ENCODE results near the gene KLK11.

Gene KLK11

DNA sequence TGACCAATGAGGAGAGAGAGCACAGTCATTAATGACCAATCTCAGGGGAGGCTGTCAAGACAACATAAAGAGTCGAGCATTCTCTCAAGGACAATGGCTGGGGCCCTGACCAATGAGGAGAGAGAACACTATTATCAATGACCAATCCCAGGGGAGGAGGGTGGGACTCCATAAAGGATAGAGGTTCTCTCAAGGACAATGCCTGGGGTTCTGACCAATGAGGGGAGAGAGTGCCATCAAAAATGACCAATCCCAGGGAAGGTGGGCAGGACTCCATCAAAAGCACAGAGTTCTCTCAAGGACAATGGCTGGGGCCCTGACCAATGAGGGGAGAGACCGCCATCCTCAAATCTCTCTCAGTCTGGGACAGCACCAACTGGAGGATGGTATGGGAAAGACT is 3.3 kb upstream of the KLK11 start:
- no peak for DNase-seq (ENCODE audit: low read depth in 2 of 2, low spot score in 1 of 2)

DNA sequence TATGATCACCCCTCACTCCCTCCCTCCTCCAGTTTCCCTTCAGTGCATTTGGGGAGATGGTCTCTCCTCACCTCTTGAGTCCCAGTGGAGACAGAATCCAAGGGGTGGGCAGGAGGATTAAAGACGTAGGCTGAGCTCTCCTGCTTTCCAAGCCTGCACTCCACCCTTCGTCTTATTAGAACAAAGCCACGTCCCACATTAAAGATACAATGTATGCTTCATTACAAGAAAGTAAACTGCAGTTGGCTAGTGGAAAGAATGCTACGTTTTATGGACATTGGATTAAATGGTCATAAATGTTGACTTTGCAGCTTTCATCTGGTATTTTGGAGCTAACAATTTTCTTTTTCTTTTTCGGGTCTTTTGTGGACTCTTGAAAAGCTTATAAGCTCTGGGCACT is 1.5 kb upstream of the KLK11 start:
- no peak for DNase-seq (ENCODE audit: low read depth in 2 of 2, low spot score in 1 of 2)

DNA sequence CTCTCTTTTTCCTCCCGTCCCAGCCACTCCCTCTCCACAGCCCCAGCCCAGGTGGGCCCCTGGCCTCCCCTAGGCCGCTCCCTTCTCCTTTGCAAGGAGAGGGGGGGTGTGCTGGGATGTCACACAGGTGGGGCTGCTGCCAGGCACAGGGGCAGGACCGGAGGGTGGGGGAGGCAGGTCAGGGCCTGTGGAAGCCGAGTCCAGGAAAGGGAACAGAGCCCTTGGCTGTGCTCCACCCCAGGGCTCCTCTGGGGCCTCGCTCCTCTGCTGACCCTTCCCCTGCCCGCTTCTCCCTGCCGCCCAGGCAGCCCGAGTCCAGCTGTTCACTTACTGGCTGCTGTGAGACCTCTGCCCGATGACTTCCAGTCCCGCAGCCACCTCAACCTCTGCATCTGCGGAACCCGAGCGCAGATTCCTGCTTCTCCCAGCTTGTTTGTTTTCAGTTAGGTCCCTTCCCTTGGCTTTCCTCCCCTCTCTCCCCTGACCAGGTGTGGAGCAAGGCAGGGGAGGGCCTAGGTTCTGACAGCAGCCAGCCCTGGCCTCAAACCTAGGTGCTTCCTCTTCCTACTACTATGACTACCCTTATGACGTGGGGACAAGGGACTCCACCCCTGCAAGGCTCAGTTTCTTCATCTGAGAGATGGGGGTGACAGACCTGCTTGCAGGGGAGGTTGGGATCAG is 850 bp upstream of the KLK11 start:
- no peak for DNase-seq (ENCODE audit: low read depth in 2 of 2, low spot score in 1 of 2)

DNA sequence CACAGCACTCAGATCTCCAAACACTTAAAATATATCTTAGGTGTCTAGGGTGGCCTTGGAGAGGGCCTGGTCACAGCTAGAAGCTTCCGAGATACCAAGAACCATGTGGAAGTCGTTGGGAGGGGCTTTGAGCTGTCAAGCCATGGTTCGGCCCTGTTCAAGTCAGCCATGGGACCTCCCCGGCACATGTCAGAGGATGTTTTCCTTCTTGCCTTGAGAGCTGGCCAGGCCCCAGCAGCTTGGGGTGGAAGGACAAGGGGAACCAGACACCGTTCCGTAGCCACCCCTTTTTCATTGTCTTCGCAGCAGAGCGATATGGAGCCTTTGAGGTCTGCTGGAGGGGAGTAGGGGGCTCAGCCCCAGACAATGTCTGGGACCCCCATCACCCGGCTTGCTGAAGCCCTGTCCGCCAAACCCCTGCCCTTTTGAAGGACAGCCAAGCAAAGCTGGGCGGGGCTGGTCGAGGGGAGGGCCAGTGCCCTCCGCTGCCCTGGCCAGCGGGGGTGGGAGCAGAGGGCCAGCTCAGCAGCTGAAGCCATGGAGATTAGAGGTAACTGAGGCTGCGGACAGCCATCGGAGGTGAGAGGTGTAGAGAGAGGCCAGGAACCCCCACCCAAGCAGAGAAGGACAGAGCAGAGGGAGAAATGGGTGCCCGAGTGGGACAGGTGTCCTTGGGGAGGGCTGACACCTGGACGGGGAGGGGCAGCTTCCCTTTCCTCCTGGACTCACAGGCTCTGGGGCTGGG is 435 bp downstream of the KLK11 start:
- DNase-seq (ENCODE audit: low read depth in 2 of 2, low spot score in 1 of 2) = no peak

DNA sequence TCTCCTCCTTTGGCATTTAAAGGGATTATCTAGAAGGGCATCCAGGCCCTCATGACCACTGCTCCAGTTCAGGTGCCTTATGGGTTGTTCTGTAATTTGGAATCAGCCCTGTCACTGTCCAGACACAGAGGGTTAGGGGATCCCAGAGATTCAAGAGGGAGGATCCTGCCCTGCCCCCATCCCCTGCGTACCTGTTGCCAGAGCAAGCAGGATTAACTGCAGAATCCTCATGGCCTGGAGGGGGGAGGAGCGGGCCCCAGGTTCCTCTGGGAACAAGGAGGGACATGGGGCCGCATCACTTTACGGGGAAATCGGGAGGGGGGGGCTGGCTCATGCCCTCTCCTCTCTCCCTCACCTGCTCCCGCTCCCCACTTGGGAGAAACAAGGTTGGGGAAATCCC is 1.0 kb downstream of the KLK11 start:
- DNase-seq (ENCODE audit: low read depth in 2 of 2, low spot score in 1 of 2) = no peak

DNA sequence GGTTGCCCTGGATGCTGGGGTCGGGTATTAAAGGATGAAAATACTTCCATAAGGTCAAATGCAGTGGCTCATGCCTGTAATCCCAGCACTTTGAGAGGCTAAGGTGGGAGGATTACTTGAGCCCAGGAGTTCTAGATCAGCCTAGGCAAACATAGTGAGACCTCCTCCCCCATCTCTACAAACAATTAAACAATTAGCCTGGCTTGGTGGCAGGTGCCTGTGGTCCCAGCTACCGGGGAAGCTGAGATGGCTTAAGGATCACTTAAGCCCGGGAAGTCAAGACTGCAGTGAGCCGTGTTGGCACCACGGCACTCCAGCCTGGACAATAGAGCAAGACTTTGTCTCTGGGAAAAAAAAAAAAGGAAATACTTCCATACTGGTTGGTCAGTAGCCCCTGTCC is 1.5 kb downstream of the KLK11 start:
- no peak for DNase-seq (ENCODE audit: low read depth in 2 of 2, low spot score in 1 of 2)

DNA sequence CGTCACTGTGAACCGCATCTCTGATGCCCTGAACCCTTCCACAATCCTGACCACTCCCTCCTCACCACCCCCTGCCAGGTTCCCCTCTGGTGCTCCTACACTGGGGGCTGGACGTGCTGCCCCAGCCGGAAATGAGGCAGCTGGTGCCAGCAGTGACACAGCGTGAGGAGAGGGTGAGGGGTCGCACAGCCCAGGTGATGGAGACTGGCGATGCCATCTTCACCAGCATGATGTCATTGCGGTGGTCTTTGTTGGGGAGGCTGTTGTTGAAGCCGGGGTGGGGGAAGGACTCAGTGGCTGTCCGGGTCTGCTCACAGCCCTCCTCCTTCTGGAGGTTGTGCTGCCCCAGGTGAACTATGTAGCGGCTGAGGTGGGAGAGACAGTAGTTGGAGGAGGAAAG is 2.5 kb downstream of the KLK11 start:
- no peak for DNase-seq (ENCODE audit: low read depth in 2 of 2, low spot score in 1 of 2)

DNA sequence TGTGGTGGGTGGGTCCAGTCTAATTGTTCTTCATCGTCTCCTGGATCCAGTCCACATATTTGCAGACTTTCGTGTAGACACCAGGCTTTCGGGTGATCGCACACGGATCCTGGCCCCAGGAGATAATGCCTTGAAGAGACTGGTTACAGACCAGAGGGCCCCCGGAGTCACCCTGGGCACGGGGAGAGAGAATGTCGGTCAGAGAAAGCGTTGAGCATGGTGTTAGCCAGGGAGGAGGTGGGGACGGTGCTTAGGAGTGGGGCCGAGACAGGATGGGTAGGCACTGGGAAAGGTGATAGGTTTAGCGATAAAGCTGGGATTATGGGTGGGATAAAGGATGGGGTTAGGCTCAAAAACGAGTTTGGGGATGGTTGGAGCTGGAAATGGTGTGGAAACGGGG is 3.9 kb downstream of the KLK11 start:
- DNase-seq (ENCODE audit: low read depth in 2 of 2, low spot score in 1 of 2) = no peak

DNA sequence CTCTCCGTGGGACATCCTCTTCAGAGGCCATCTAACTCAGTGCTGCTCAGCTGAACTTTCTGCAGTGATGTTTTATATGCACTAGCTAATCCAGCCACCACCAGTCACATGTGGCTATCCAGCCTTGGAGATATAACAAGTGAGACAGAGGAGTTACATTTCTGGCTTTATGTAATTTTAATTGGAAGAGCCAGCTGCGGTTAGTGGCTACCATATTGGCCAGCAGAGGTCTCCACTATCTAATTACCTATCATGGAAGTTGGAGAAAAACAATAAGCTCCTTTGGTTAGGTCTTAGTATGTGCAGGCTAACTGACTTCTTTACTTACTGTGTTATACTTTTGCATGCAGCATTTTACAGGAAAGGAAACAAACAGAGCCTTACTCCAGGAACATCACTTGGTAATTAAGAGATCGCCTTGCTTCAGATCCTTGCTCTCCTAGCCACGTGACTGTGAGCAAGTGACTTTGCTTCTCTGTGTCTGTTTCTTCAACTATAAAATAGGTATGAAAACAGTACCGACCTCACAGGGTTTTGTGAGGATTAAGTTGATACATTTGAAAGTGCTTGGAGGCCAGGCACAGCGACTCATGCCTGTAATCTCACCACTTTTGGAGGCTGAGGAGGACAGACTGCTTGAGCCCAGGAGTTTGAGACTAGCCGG is 5.3 kb downstream of the KLK11 start:
- DNase-seq (ENCODE audit: low read depth in 2 of 2, low spot score in 1 of 2) = no peak

DNA sequence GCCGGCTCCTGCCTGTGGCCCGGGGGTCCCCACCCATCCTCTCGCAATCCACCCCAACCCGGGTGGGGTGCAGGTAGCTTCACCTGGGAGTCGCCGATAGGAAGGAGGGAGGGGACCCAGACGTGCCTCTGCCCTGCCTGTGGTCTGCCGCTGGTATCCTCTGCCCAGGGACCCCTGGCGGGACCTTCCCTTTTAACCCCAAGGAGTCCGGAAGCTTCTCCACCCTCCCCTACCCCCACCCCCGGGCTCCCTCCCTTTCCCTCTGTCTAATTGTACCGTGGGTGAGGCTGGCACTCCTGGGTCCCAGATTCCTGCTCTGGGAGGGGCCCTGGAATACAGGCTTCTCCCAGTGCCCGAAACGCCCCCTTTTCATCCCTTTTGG is 6.9 kb downstream of the KLK11 start, which contains the start of gene KLK10:
TSS of gene KLK10 (minus strand) at position 166 of the 382 bp plus-strand sequence. CDS start 579 bp downstream, outside the sequence.
- no peak for DNase-seq (ENCODE audit: low read depth in 2 of 2, low spot score in 1 of 2)

DNA sequence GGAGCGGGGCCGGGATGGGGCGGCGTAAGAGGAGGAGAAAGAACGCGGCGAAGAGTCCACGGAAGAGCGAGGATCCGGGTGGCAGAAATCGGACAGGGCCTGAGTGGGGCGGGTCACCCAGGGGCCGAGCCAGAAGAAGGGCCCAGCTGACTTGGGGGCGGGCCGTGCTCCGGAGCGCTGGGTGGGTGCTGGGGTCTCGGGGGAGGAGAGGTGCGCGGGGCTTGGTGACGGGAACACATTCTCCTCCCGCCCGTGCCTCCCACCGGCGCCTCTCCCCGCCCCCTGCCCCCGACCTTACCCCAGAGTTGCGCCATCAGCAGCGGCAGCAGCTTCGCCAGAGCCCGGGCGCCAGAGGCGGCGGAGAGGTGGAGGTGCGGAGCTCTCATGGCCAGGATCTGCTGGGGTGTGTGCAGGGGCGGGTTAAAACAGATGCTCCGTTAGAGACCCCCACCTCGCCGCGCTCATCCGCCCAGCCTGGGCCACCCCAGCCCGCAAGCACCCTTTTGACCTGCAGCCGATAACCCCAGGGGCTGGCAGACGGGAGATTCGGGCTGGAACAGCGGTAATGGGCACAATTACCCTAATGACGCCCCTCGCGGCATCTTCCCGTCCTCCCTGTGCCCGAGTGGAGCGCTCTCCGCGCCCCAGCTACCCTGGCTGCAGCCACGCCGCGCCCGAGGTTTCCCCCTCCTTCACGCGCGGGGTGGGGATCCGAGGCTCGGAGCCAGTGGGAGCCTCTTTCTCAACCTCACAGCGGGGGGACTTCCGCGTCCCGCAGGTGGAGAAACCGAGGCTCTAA is 7.5 kb downstream of the KLK11 start:
- DNase-seq (ENCODE audit: low read depth in 2 of 2, low spot score in 1 of 2) = no peak

DNA sequence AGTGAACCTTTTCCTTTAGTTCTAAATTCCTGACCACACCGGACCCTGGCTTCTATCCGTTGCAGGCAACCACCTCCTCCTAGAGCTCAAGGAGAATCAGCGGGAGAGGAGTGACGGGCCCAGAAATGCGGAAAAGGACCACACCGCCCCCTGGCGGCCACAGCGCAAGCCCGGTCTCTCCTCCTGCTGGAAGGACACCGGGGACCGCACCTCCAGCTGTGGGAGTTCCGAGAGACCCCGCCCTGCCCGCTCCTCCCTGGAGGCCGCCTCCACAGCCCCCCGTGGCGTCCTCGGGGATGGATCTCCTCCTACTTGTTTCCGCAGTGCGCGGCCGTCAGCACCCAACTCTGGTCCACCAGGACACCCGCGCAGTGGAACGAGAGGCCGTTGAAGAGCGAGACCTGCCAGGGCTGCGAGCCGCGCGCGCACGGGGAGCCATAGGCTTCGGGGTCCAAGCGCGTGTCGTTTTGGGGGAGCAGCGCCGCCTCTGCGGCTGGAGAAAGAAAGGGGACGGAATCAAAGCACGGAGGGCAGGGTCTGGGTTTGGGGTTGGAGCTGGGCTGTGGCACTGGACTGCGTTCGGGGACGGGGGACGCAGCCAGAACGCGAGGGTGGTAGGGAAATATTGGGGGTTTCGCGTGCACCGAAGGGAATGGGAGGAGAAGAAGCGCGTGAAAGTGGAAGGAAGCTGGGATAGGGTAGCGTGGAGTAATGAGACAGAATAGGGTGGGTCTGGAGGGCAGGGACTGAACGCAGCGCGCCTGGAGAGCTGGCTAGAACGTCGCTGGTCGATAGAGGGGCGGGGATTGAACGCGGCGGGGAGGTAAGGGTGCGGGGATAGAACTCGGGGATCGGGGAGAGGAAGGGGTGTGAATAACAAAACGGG is 9.4 kb downstream of the KLK11 start:
- peak in 1 of 2 donors; percentile 24 for DNase-seq (ENCODE audit: low read depth in 2 of 2, low spot score in 1 of 2)

DNA sequence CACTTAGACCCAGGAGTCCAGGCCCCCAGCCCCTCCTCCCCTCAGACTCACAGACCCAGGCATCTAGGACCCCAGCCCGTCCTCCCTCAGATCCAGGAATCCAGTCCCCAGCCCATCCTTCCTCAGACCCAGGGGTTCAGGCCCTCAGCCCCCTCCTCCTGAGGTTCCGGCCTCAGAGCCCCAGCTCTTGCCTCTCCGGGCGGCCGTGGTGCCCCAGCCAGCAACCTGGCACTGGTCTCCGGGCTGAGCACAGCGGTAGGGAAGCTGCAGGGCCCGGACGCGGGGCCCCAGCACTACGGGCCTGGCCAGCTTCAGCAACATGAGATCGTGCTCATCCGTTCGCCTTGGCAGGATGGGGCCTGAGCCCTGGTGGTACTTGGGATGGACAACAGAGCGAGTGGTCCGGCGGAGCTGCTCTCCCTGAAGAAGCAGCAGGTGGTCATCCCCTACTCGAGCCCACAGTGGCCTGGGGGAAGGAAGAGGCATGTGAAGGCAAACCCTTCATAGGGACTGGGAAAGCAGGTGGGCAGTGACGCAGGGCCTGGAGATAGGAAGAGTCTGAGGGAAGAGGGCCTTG is 10.6 kb downstream of the KLK11 start:
- no peak for DNase-seq (ENCODE audit: low read depth in 2 of 2, low spot score in 1 of 2)

DNA sequence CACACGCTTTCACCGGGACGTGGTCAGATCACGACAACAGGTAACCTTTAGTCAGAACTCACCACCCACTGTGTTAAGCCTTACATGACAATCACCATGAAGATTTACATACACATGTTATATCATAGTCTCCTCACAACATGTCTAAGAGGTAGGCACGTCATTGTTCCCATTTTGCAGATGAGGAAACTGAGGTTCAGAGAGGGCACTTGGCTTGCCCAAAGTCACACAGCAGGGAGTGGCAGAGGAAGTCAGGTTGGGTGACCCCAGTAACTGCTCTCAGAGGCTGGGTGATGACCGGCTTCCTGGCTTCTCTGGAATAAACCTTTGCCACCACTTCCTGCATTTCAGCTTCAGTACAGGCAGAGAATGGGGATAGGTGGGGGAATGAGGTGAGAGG is 12.2 kb downstream of the KLK11 start:
- DNase-seq (ENCODE audit: low read depth in 2 of 2, low spot score in 1 of 2) = no peak

DNA sequence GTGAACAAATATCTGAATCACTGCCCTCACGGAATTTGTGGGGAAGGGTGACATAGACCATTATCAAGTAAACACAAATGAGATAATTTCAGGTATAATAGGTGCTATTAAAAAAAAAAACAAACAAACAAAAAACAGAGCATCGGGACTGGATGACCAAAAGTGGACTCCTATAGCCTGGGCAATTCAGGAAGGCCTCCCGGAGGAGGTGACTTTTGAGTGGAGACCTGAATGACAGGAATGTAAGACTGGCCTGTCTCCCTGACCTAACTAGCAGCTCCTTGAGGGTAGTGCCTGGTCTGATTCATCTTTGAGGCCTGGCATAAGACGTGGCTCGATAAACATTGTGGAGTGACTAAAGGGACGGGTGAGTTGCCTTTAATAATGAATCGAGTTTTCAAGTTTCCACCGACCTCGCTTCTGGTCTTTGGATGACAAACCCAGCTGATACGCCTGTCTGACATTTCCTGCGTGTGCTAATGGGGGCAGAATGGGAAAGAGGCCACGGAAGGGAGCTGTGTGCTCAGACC is 13.7 kb downstream of the KLK11 start:
- DNase-seq (ENCODE audit: low read depth in 2 of 2, low spot score in 1 of 2) = no peak

DNA sequence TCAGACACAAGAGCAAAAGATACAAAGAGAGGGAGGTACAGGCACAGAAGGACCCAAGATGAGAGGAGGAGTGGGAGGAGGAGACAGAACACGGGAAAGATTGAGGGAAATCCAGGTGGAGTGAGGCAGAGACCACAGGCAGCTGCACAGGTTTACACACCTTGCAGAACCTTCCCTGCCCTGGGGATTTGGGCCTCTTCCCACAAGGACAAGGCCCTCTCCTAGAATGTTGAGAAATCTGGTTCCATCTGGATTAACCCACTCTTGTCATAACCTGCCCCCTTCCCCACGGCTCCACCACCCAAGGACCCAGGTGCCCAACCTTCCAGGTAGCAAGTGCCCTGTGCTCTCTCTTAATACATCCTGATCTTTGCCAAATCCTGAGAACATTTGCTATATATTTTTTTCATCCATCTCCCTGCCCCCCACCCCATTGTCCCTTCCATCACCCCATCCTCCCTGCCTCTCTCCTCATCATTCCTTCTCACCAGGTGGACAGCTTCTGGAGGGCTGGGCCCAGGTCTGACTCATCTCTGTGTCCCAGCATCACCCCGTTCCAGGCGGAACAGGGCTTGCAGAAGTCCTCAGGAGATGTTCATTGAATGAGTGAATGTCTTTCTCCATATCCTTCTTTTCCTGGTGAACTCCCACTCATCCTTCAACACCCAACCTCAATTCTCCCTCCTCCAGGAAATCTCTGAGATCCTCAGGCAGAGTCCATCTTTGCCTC is 16.2 kb downstream of the KLK11 start:
- DNase-seq (ENCODE audit: low read depth in 2 of 2, low spot score in 1 of 2) = no peak

DNA sequence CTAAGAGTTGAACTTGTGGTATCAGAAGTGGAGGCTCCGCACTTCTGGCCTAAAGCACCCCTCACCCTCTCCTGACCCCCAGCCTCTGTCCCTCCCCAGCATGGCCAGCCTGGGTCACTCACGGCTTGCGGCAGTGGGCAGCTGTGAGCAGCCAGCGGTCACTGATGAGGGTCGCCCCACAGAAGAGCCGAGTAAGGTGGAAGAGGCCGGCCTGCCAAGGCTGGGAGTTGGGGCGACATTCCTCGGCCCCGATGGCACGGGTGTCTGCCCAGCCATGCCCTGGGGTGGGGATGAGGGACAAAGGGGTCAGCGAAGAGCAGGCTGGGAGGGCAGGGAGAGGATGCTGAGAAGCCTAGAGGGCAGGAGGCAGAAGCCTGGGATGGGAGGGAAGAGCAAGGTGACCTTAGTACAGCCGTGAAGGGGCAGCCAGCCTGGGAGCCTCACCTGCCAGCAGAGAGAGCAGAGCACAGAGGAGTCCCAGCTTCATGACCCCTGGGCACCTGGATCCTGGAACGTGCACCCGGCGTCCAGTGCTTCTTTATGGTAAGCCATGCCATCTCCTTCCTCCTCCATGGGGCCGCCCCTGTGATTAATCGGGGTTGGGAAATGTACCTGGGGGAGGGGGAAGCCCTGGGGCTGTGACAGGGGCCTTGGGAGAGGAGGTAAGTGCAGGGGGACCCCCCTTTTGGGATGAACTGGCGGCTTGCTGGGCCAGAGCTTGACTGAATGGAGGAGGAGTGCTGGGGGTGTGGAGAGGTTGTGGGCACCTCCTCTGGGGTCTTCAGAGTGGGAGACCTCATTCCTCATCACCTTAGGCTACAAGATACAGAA is 17.1 kb downstream of the KLK11 start:
- DNase-seq (ENCODE audit: low read depth in 2 of 2, low spot score in 1 of 2) = no peak

DNA sequence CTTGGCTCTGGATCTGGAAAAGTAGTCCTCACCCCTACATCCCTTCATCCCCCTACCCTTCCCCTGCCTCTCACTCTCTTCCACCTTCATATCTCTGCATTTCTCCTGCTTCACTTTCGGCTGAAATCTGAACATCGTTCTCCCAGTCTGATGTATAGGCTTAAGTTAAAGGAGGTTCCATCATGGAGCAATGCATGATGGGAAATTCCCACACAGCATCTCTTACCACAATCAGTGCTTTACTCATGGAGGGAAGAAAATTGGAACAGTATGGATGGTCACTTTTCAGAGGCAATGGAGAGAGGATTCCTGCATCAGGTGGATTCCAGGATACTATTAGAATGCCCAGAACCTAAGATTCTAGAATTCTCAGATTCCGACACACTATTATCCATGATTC is 18.9 kb downstream of the KLK11 start:
- DNase-seq (ENCODE audit: low read depth in 2 of 2, low spot score in 1 of 2) = no peak
